KG1 (cell line): ENCODE data around the gene FIS1.
"Not testable (repeated sequence)": the region's sequence is repeated elsewhere in the genome, so short reads cannot be mapped to it uniquely, and the experiment has no call there.

Experiments
- DNase-seq: peaks from one replicate; lab custom pipeline; 2025; lab: John Stamatoyannopoulos, UW

Gene FIS1

GRCh38 chr7:101203740-101204738, 40.8 kb downstream of the FIS1 start:
- not testable (repeated sequence) for DNase-seq

GRCh38 chr7:101202603-101202918, 42.3 kb downstream of the FIS1 start:
- no peak for DNase-seq

DNA sequence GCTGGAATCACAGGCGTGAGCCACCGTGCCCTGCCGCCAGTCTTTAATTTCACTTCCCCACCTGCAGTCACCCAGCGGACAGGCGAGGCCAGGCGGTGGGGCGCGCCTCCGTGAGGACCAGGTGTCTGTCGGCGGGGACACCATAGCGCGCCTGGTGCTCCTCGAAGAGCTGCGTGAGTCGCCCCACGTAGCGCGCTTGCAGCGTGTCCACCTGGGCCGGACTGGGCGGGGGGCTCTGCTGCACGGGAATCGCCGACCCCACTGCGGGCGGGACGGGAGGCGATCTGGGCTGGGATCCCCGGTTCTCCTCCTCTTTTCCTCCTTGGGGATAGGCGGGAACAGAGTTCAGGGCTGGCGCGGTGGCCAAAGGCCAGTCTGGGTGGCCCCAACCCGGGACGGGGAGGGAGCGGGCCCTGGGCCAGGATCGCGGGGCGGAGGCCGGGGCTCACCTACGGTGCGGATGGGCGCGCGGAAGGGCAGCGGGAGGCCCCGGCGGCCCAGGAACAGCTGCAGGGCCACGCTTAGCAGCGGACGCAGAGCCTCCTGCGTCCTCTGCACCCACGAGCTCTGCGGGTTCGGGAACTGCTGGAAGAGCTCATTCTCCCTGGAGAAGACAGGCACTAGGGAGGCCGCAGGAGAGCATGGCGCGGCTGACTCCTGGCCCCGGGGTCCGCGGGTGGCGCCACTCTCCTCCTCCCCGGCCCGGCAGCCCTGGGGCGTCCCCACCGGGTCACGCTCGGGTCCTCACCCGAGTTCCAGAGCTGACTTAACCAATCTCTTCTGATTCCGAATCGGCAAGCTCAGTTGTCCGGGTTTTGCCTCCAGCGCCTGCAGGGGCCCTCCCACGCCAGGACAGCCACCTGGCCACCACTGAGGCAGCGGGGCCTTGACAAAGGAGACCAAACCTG, 42.9 kb downstream of the FIS1 start:
- DNase-seq: no peak

DNA sequence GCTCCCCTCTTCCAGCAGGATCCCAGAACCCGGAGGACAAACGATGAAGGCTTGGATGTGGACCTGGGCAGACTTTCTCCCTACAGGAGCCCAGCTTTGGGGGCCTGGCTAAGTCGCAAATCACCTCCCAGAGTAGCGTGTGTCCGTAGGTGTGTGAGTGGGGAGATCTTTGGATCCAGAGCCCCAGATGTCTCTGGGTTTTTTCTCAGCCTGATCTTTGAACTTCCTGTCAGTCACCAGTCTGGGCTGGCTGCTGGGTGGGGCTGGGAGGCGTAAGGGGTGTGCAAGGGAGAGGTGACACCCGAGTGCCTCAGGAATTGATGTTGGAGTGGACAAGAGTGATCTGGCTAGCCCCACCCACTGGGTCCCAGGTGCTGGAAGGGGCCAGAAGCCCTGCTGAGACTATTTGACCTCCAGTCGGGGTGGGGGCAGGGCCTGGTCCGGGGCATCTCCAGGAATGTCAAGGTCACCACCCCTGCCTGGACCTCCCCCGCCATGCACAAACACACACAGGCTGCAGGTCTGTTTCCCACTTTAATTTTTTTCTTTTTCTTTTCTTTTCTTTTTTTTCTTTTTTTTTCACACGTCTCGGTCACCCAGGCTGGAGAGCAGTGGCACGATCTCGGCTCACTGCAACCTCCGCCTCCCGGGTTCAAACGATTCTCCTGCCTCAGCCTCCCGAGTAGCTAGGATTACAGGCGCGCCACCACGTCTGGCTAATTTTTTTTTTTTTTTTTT, 43.9 kb downstream of the FIS1 start, which contains the start of gene MOGAT3:
TSS of gene MOGAT3 (minus strand) at position 175 of the 738 bp plus-strand sequence. CDS start 182 bp downstream, outside the sequence.
- no peak for DNase-seq

DNA sequence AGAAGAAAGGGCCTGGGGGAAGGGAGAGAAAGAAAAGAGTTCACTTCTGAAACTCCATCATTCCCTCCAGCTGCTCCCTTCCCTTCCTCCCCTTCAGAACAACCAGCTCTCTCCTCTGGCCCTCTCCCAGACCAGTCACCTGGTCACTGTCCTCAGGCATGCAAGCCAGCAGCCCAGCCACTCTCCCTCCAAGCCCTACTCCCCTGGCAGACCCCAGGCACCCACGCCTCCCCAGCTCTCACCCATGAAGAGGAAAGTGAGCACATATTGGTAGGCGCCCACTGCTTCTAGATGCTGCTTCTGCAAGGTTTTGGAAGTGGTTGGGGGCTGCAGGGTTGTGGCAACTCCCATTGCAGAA, 44.4 kb downstream of the FIS1 start:
- DNase-seq: no peak

- not testable (repeated sequence) for DNase-seq
Observed at GRCh38 chr7:101199522-101199921, 45.4 kb downstream of the FIS1 start.

GRCh38 chr7:101198476-101198875, 46.4 kb downstream of the FIS1 start:
- no peak for DNase-seq

GRCh38 chr7:101197991-101198390, 46.9 kb downstream of the FIS1 start:
- DNase-seq: no peak

GRCh38 chr7:101195884-101196283, 49.0 kb downstream of the FIS1 start:
- no peak for DNase-seq
